Measurements from ENCODE around the gene SPATA31E1. TPM values are rescaled to one million over a fixed set of nuclear protein-coding genes. Genes with fewer than 3 reads are reported as not detected.
"Not testable (repeated sequence)": the region's sequence is repeated elsewhere in the genome, so short reads cannot be mapped to it uniquely, and the experiment has no call there.

SPATA31E1 gene
- polyA plus RNA-seq, 1 donor (not counting 4 experiments of a cell fraction or from before 2014, with no cell fraction given), result not detected

GRCh38 chr9:87921561-87921960 is 38.9 kb downstream of the SPATA31E1 start:
- H3K9ac ChIP-seq (ENCODE audit: control insufficient read depth, extremely low read depth, insufficient read depth, low read length); dilution Hi-C loops (cut with MboI; ENCODE audit: extremely low pct_ligation_motif_present, low sequenced_read_pairs); H3K27ac ChIP-seq (ENCODE audit: control insufficient read depth, insufficient read depth, low read length); H3K4me2 ChIP-seq (ENCODE audit: control insufficient read depth, extremely low read depth, insufficient read depth, low read depth, low read length); DNase-seq (ENCODE audit: low read depth, low spot score); H3K4me3 ChIP-seq (ENCODE audit: control insufficient read depth in 2 of 3, extremely low read depth in 1 of 3, insufficient read depth in 2 of 3, low read depth in 1 of 3, low read length in 3 of 3); H4K20me1 ChIP-seq (ENCODE audit: control insufficient read depth, extremely low read depth, insufficient read depth, low read length); H3K36me3 ChIP-seq (ENCODE audit: control insufficient read depth in 2 of 2, extremely low read depth in 1 of 2, insufficient read depth in 2 of 2, low read length in 2 of 2); H3K4me1 ChIP-seq (ENCODE audit: control insufficient read depth, extremely low read depth, insufficient read depth, low read length); H3K79me2 ChIP-seq (ENCODE audit: control insufficient read depth, insufficient read depth, low read length); H3K9me1 ChIP-seq (ENCODE audit: control insufficient read depth, extremely low read depth, insufficient read depth, low read length); H2AFZ ChIP-seq (ENCODE audit: control insufficient read depth, low read length); H3K9me3 ChIP-seq (ENCODE audit: control insufficient read depth, low read depth, low read length); FAIRE-seq; H3K27me3 ChIP-seq (ENCODE audit: control insufficient read depth, extremely low read depth, insufficient read depth, low read length): not testable (repeated sequence)

GRCh38 chr9:87923012-87923411 is 40.3 kb downstream of the SPATA31E1 start:
- FAIRE-seq, result not testable (repeated sequence)

GRCh38 chr9:87924851-87925250 is 42.2 kb downstream of the SPATA31E1 start:
- H3K9me3 ChIP-seq (ENCODE audit: control insufficient read depth, low read depth, low read length); H3K27ac ChIP-seq (ENCODE audit: control insufficient read depth, insufficient read depth, low read length); H3K4me1 ChIP-seq (ENCODE audit: control insufficient read depth, extremely low read depth, insufficient read depth, low read length); H4K20me1 ChIP-seq (ENCODE audit: control insufficient read depth, extremely low read depth, insufficient read depth, low read length); H3K4me2 ChIP-seq (ENCODE audit: control insufficient read depth, extremely low read depth, insufficient read depth, low read depth, low read length); H3K36me3 ChIP-seq (ENCODE audit: control insufficient read depth in 2 of 2, extremely low read depth in 1 of 2, insufficient read depth in 2 of 2, low read length in 2 of 2); H2AFZ ChIP-seq (ENCODE audit: control insufficient read depth, low read length); DNase-seq (ENCODE audit: low read depth, low spot score); H3K9me1 ChIP-seq (ENCODE audit: control insufficient read depth, extremely low read depth, insufficient read depth, low read length); H3K27me3 ChIP-seq (ENCODE audit: control insufficient read depth, extremely low read depth, insufficient read depth, low read length); H3K79me2 ChIP-seq (ENCODE audit: control insufficient read depth, insufficient read depth, low read length); dilution Hi-C loops (cut with MboI; ENCODE audit: extremely low pct_ligation_motif_present, low sequenced_read_pairs); FAIRE-seq; H3K9ac ChIP-seq (ENCODE audit: control insufficient read depth, extremely low read depth, insufficient read depth, low read length); H3K4me3 ChIP-seq (ENCODE audit: control insufficient read depth in 2 of 3, extremely low read depth in 1 of 3, insufficient read depth in 2 of 3, low read depth in 1 of 3, low read length in 3 of 3): not testable (repeated sequence)

More at GRCh38 chr9:87923012-87923411, 40.3 kb downstream of the SPATA31E1 start:
- H3K36me3 ChIP-seq (ENCODE audit: control insufficient read depth in 2 of 2, extremely low read depth in 1 of 2, insufficient read depth in 2 of 2, low read length in 2 of 2); H3K4me2 ChIP-seq (ENCODE audit: control insufficient read depth, extremely low read depth, insufficient read depth, low read depth, low read length); H3K27ac ChIP-seq (ENCODE audit: control insufficient read depth, insufficient read depth, low read length); H3K4me1 ChIP-seq (ENCODE audit: control insufficient read depth, extremely low read depth, insufficient read depth, low read length); DNase-seq (ENCODE audit: low read depth, low spot score); H3K9me3 ChIP-seq (ENCODE audit: control insufficient read depth, low read depth, low read length); dilution Hi-C loops (cut with MboI; ENCODE audit: extremely low pct_ligation_motif_present, low sequenced_read_pairs); H3K27me3 ChIP-seq (ENCODE audit: control insufficient read depth, extremely low read depth, insufficient read depth, low read length); H3K9ac ChIP-seq (ENCODE audit: control insufficient read depth, extremely low read depth, insufficient read depth, low read length); H2AFZ ChIP-seq (ENCODE audit: control insufficient read depth, low read length); H3K9me1 ChIP-seq (ENCODE audit: control insufficient read depth, extremely low read depth, insufficient read depth, low read length); H3K4me3 ChIP-seq (ENCODE audit: control insufficient read depth in 2 of 3, extremely low read depth in 1 of 3, insufficient read depth in 2 of 3, low read depth in 1 of 3, low read length in 3 of 3); H4K20me1 ChIP-seq (ENCODE audit: control insufficient read depth, extremely low read depth, insufficient read depth, low read length); H3K79me2 ChIP-seq (ENCODE audit: control insufficient read depth, insufficient read depth, low read length): not testable (repeated sequence)

GRCh38 chr9:87929152-87929551 is 46.5 kb downstream of the SPATA31E1 start:
- dilution Hi-C loops (cut with MboI; ENCODE audit: extremely low pct_ligation_motif_present, low sequenced_read_pairs); H3K4me2 ChIP-seq (ENCODE audit: control insufficient read depth, extremely low read depth, insufficient read depth, low read depth, low read length); H3K9me1 ChIP-seq (ENCODE audit: control insufficient read depth, extremely low read depth, insufficient read depth, low read length); H3K79me2 ChIP-seq (ENCODE audit: control insufficient read depth, insufficient read depth, low read length); H3K4me3 ChIP-seq (ENCODE audit: control insufficient read depth in 2 of 3, extremely low read depth in 1 of 3, insufficient read depth in 2 of 3, low read depth in 1 of 3, low read length in 3 of 3); H3K27me3 ChIP-seq (ENCODE audit: control insufficient read depth, extremely low read depth, insufficient read depth, low read length); H3K36me3 ChIP-seq (ENCODE audit: control insufficient read depth in 2 of 2, extremely low read depth in 1 of 2, insufficient read depth in 2 of 2, low read length in 2 of 2); DNase-seq (ENCODE audit: low read depth, low spot score); H3K27ac ChIP-seq (ENCODE audit: control insufficient read depth, insufficient read depth, low read length); H2AFZ ChIP-seq (ENCODE audit: control insufficient read depth, low read length); H3K9ac ChIP-seq (ENCODE audit: control insufficient read depth, extremely low read depth, insufficient read depth, low read length); H3K9me3 ChIP-seq (ENCODE audit: control insufficient read depth, low read depth, low read length); H3K4me1 ChIP-seq (ENCODE audit: control insufficient read depth, extremely low read depth, insufficient read depth, low read length); H4K20me1 ChIP-seq (ENCODE audit: control insufficient read depth, extremely low read depth, insufficient read depth, low read length): not testable (repeated sequence)
- peak; percentile 46 for FAIRE-seq

GRCh38 chr9:87934444-87934843 is 51.8 kb downstream of the SPATA31E1 start:
- H3K79me2 ChIP-seq (ENCODE audit: control insufficient read depth, insufficient read depth, low read length); H3K9me1 ChIP-seq (ENCODE audit: control insufficient read depth, extremely low read depth, insufficient read depth, low read length); dilution Hi-C loops (cut with MboI; ENCODE audit: extremely low pct_ligation_motif_present, low sequenced_read_pairs); H3K4me1 ChIP-seq (ENCODE audit: control insufficient read depth, extremely low read depth, insufficient read depth, low read length); H3K27ac ChIP-seq (ENCODE audit: control insufficient read depth, insufficient read depth, low read length); H4K20me1 ChIP-seq (ENCODE audit: control insufficient read depth, extremely low read depth, insufficient read depth, low read length); H2AFZ ChIP-seq (ENCODE audit: control insufficient read depth, low read length); H3K4me3 ChIP-seq (ENCODE audit: control insufficient read depth in 2 of 3, extremely low read depth in 1 of 3, insufficient read depth in 2 of 3, low read depth in 1 of 3, low read length in 3 of 3); H3K27me3 ChIP-seq (ENCODE audit: control insufficient read depth, extremely low read depth, insufficient read depth, low read length); DNase-seq (ENCODE audit: low read depth, low spot score); H3K4me2 ChIP-seq (ENCODE audit: control insufficient read depth, extremely low read depth, insufficient read depth, low read depth, low read length); FAIRE-seq; H3K36me3 ChIP-seq (ENCODE audit: control insufficient read depth in 2 of 2, extremely low read depth in 1 of 2, insufficient read depth in 2 of 2, low read length in 2 of 2); H3K9me3 ChIP-seq (ENCODE audit: control insufficient read depth, low read depth, low read length); H3K9ac ChIP-seq (ENCODE audit: control insufficient read depth, extremely low read depth, insufficient read depth, low read length): not testable (repeated sequence)
